Stimulated activated CD4-positive, alpha-beta T cell treated with anti-CD3 and anti-CD28 coated beads, Interleukin-2, amount 100 ng/mL, for 4 hours (primary cell): ENCODE results near the gene EYS.

Experiments
- DNase-seq: peaks from one replicate; pipeline ENCODE4 v3.0.0-alpha.2; 2020; ENCODE audit warnings: low read depth

The EYS gene

DNA sequence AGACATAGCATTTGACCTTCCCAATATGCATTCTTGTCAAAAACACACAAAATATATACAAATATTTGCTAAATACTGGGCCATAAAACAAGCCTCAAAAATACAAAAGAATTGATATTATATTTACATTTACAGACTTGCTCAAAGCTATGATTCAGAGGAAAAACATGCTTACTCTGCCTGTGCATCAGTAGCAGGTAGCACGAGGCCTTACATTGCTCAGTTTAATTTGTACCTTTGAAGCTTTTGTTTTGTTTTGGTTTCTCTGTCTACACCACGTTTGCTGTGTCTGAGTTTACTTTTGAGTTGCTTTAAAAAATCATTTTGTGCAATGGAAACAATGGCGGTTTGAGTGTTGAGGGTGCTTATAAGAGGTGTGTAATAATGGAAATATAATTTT, 1972.1 kb downstream of the EYS start:
- DNase-seq = no peak

DNA sequence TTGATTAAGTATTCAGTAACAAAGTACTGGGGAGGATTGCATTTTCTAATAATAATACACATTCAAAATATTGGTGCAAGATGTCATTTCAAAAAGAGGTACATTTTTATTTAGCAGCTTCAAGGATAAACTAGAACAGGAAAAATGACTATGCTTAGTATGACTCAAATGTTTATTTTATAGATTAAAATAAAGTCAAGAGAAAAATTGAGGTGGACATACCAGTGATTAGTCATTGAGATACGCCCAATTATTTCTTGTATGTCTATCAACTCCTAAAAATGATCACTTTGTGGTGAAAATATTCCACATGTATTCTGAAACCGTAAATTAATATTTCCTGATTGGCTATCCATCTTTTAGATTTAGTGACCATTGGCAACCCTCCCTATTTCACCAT, 1974.7 kb downstream of the EYS start:
- DNase-seq = no peak

DNA sequence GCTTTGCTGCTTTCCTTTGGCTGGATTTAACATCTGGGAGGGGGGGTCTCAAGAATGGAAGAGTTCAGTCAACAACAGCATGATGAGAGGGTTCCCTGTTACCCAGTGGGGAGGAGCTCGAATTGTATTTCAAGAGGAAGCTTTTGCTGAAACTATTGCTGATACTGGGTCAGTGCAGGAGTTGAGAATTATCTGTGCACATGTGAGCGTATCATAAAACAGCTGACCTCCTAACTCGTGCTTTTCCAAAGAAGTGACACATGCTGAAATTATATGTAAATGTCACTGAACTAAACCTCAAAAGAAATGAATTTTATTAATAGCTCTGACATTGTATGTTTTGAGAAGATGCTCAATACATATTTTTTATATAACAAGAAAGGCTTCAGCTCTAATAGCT, 1975.1 kb downstream of the EYS start:
- no peak for DNase-seq

DNA sequence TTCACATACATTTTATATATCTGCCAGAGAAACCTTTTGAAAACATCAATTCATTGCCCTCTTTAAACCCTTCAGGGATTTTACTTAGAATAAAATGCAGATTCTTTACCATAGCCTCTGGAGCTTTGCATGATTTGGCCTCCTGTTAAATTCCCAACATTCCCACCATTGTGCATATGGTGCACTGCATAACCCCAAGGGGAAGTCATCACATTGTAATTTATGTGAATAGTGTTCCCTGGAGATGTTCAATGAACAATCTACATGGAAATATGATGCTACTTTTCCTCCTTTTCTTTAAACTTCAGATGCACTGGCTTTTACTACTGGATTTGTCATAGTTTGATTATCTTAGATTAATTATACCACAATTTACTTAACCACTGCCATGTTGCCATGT, 1976.7 kb downstream of the EYS start:
- DNase-seq = no peak

DNA sequence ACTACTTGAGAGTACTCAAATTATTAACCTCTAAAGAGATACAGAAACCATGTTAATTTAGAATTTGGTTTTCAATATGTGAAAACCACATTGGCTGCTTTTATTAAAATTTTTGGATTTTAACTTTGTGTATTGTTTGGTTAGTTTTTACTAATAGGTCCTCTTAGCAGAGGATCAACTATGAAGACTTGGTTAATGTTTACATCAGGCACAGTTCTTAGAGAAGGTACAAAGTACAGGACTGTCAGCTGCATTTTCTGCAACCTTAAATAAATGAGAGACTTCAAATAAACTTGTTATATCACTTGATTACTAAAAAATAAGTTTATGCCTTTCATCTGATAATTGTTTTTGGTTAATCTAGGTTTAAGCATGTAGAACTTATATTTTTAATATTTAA, 1982.3 kb downstream of the EYS start:
- DNase-seq = no peak

DNA sequence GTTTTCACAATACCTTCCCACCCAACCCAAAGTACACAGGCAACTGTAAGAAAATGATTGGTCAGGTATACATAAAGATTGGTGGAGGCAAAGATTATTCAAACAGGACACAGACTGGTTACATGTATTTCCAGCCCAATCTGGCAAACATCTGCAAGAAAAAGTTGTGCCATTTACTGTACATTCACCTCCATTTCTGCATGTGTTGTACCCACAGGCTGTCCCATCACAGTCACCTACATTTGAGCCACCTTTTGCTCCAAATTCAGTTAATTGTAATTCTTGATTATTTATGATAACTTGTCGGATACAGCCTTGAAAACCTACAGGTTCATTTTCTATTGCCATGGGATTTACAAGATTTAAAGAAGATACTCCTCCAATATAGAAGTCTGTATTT, 1985.8 kb downstream of the EYS start:
- no peak for DNase-seq

DNA sequence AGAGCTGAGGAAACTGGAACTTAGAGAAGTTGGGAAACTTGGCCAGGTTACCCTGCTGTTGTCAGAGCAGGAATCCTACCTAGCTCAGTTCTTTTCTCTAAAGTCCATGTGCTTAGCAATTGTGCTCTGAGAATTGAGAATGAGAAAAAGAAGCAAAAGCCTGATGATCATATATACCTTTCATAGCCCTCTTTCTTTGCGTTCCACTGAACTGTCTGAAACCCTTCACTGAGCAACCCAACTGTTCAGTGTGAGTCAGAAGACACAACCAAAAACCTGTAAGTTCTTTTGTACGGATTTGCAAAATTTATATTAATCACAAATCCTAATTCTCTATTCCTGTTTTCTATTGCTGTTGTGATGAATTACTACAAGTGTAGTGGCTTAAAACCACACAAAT, 1990.9 kb downstream of the EYS start:
- no peak for DNase-seq

DNA sequence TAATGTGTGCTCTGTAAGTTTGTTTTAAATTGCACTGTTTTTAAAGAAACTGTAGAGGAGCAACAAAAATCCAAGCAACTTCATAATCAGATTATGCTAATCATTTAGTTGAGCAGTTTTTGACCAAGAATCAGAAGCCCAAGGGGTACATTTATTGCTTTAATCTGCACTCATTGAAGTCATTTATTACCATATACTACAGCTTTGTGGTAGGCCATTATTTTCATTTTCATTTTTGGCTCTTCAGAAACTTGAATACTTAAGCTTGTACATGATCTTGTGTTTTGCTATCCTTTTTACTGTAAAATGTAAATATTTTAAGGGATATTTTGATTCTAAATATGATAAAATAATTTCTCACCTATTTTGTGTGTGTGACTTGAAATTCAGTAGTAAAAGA, 1992.9 kb downstream of the EYS start:
- DNase-seq = no peak

DNA sequence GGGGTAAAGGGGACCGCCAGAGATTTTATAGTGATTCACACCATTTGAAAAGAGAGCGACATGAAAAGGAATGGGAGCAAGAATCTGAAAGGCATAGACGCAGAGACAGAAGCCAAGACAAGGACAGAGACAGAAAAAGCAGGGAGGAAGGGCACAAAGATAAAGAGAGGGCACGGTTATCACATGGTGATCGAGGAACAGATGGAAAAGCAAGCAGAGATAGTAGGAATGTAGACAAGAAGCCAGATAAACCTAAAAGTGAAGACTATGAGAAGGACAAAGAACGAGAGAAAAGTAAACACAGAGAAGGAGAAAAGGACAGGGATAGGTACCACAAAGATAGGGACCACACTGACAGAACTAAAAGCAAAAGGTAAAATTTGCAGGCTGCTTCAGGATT, 1993.7 kb downstream of the EYS start:
- no peak for DNase-seq

DNA sequence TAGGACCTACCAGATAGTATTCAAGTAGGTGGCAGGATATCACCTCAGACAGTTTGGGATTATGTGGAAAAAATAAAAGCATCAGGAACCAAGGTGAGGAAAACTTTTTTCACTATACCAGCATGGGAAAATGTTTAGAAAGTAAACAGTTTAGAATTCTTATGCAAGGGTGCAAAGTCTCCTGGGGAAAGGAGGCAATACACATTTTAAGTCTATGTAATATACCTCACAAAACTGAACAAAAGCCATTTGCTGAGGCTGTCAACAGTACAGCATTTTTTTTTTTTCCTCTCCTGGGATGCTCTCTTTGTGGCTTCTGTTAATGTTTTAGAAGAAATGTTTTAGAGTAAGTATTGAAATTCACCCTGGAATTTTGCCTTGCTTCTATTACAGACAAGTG, 1997.9 kb downstream of the EYS start:
- no peak for DNase-seq

DNA sequence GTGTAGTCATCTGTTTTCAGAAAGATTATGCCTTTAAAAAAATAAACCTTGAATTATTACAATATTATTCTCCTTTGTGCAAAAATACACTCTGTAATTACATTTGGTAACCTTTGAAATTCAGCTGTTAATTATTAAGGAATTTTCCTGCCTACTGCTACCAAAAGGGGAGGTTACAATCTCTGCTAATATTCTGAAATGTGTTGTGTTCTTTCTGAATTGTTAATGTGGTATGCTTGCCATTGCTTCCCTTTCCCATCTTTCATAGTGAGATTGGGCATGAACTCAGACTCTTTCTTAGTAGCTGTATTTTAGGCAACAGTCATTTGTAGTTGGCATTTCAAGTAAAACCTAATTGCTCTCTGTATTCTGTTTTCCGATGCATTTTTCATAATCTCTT, 1998.4 kb downstream of the EYS start:
- DNase-seq = no peak

DNA sequence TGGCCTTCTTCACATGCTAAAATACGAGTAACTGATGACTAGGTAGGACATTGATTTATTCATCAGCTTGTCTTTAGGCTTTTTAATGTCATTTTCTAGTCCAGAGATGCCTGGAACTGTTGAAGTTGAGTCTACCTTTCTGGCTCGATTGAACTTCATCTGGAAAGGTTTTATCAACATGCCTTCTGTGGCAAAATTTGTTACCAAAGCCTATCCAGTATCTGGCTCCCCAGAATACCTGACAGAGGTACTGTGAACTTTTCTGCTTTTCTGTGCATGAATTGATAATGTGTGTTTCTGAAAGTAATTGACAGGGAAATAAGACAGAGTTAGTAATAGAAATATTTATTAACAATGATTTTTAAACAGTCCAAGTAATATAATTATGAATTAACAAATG, 2000.4 kb downstream of the EYS start:
- DNase-seq = no peak

DNA sequence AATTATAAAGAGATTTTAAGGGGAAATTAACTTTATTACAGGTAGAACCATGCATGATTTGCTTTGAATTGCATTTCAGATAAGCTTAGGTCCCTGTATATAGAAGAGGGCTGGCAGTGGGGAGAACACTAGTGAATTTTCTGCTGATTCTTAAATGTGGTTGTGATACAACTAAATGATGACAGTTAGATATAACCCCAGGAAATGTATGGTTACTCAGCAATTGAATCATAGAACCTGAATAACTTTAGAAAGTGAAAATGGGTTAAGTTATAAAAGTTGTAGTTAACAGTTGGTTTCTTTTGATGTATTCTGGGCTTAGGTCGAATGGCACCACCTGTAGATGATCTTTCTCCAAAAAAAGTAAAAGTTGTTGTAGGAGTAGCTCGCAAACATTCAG, 2001.3 kb downstream of the EYS start:
- no peak for DNase-seq

DNA sequence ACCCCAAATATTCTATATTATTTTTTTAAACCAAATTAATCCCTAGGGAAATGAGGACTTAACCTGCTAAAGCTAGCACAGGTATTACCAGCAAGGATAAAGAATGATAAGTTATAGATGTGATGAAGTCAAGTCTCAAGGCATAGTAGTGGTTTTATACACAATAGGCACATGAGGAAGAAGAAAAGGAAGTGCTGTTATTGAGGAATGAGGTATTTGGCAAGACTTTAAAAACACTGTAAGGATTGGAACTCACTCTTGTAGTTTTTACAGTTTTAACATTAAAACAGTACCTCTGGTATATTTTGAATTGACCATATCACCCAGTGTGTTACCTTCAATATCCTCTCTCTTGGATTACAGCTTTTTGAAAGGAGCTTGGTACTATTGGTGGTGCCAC, 2016.8 kb downstream of the EYS start:
- DNase-seq = no peak

DNA sequence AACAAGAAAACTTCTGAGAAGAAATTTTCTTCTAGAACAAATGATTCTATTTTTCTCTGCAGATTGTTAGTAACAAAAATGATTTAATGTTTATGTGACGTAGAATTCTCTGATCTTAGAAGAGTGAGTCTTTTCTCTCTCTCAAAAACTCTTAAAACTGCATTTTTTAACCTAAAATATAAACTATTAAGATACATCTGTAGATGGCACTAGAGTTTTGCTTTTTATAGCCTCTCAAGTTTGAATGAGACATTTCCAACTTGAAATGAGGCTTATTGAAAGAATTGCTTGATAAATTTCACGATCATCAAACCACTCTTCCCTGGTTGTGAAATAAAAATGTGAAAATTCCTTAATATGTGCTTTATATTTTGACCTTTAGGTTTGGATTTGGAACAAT, 2017.6 kb downstream of the EYS start:
- no peak for DNase-seq

DNA sequence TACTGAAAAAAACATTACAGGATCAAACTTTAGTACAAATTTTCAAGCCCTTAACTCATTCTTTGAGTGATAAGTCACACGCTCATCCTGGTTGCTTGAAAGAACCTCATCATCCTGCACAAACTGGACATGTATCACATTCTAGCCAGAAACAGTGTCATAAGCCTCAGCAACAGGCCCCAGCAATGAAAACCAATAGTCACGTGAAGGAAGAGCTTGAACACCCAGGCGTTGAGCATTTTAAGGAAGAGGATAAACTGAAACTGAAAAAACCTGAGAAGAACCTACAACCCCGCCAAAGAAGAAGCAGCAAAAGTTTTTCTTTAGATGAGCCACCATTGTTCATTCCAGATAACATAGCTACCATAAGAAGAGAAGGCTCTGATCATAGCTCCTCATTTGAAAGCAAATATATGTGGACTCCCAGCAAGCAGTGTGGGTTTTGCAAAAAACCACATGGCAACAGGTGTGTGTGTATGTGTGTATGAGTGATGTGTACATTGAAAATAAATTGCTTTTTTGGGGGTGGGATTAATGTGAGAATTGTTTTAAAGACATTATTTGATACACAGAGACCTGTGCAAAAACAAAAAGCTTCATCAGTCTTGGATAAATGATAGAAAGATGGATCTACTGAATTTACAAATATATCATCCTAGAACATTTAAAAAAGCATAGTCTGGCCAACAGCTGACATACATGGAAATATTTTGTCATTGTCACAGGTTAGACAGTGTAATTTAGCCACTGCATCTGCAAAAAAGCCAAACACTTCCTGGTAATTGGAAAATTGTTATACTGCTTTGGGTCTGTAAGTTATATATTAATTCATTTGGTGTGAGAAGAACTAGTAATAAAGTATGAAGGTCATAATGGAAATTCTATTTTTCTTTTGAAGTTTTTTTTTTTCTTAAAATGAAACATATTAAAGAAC, 2021.3 kb downstream of the EYS start:
- no peak for DNase-seq

DNA sequence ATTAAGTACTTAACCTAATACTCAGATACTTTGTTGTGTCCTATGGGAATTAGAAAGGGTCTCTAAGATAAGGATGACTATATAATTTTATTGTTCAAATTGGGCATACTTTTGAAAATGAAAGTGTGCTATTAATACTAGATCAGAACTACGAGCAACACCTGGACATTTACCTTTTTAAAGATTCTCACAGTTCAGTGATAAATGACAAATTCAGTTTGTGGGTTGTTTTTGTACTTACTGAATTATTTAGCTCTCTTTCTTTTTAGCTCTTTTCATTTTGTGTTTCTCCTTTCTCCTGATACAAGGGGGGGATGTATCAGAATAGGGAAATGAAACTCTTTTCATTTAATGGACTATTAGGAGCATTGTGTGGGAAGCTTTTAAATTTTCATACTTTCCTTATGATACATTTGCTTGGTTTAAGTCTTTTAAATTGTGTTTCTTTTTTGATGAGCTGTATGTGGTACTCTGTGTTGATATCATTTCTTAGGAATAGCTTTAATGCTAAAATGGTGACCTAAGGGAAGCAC, 2023.9 kb downstream of the EYS start:
- no peak for DNase-seq

DNA sequence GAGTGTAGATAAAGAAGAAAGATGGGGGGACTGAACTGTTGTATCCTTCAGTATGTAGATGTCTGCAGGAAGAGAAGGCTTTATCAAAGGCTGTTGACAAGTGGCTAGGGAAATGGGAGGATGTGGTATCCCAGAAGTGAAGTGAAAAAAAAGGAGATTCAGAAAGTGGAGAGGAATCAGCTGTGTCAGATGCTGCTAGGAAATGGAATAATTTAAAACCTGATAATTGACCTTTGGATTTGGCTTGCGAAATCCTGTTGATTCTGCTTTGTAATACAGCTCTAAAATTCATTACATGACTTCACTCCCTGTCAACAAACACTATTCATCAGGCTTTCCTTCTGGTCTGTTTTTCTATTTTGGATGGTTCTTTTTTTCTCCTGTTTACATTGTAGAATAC, 2029.7 kb downstream of the EYS start:
- DNase-seq = no peak

DNA sequence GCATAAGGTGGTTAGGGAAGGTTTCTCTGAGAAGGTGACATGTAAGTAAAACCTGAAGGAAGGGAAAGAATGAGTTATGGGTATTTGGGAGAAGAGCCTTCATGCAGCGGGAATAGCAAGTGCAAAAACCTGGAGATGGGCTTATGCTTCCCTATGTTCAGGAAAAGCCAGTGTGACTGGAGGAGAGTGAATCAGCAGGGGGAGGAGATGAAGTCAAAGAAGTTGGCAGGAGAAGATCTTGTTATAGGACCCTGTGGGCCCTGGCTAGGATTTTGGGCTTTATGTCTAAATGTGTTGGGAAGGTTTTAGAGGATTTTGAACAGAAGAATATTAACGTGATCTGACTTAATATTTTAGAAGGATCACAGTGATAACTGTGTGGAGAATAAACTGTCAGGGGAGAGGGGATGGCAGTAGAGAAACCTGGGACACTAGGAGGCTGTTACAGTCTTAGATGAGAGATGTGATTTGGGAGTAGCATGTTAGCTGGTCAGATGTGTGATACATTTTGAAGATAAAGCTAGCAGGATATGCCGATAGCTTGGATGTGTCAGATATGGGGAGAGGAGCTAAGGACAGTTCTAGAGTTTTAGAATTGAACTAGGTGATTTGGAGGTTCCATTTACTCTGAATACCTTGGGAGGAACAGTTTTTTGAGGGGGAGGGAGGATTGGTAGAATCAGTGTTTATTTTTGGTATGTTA, 2030.5 kb downstream of the EYS start:
- DNase-seq = no peak

DNA sequence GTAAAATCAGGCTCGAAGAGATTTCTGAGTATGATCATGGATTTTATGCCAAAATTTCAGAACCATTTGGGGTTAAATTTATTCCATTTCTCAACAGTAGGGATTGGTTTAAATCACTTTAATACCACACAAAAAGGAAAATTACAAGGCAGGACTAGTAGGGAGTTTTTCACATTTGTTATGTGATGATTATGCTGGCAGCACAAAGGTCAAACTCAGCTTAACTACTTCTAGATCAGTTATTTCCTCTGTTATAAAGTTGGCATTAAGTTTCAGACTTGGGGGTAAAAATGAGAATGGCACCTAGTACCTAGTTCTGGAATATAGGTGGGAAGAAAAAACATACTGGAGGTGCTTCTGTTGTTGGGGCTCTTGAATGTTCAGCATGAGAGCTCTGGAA, 2031.9 kb downstream of the EYS start:
- no peak for DNase-seq

DNA sequence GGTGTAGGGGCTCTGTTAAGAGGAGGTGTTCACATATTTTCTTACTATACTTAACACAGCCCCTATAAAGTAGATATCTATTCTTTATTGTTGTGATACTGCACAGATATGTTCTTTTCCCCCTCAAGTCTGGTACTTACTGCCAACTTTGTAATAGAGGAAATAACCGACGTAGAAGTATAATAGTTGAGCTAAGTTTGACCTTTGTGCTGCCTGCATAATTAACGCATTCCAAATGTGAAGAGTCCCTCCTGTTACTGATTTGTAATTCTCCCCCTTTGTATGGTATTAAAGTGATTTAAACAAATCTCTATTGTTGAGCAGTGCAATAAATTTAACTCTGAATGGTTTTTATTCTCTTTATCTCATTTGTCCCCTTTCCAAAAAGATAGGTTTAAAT, 2032.4 kb downstream of the EYS start:
- DNase-seq = no peak

DNA sequence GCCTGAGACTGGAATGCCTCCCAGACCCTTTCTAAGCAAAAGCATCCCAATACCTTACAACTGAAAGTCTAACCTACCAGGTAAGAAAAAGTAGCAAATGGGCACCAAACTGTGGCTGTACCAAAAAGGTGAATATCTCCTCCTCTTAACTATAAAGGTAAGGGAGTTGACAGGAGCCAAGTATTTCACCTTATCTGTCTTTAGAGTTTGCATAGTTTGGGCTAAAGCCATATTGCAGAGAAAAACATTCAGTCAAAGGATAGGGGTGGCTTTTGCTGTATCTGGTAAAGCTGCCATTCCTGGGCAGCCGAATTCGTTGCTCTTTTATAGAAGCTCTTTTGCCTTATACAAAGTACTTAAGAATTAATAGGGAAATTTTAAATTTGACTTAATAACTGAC, 2033.3 kb downstream of the EYS start:
- DNase-seq = no peak

DNA sequence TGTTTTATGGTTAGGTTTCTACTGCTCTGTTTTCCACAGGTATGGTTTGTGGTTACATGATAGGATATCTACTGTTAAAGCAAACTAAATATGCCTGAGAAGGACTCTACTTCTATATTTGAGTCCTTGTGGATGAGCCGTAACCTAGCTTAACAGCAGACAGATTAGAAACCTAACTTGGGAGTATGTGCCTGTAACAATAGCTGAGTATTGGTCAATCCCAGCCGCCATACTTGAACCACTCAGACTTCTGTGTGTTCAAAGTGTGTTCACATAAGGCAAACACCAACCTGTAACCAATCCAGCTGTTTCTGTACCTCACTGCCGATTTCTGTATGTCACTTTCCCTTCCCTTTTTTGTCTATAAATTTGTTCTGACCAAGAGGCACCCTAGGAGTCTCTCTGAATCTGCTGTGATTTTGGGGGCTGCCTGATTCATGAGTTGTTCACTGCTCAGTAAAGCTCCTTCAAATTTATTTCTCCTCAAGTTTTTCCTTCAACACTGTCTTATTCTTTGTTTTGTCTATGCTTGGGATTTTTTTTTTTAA, 2034.4 kb downstream of the EYS start:
- no peak for DNase-seq
